ENCODE results near the gene KRT72. TPM values are rescaled to one million over a fixed set of nuclear protein-coding genes. Genes with fewer than 3 reads are reported as not detected.

Gene KRT72
- total RNA-seq, 1 experiment from 2014 or later: not detected

GRCh38 chr12:52575256-52575655, 26.0 kb downstream of the KRT72 start:
- intact Hi-C loops (cut with micrococcal nuclease): no loop called here
- no peak overlapping the region for H2AFZ ChIP-seq (ENCODE audit: low read length)
- H3K27me3 ChIP-seq (ENCODE audit: low read length): peaks cover 20% of the 10 kb centered on the region
- no peaks in the 10 kb centered on the region for H3K36me3 ChIP-seq (ENCODE audit: low read depth, low read length)
- H3K9me3 ChIP-seq (ENCODE audit: low read length): no peaks in the 10 kb centered on the region
- no TSS peak for BruUV-seq (replicated peaks)
- H3K79me2 ChIP-seq (ENCODE audit: low read length): no peaks in the 10 kb centered on the region
- DNase-seq (no peak), ATAC-seq (no peak)
- H3K27ac ChIP-seq (ENCODE audit: low read length): no peak overlapping the region
- H3F3A ChIP-seq (ENCODE audit: low read length, unreplicated experiment): no peaks in the 10 kb centered on the region
- no peak overlapping the region for H3K9ac ChIP-seq (ENCODE audit: low read length)
- no peaks in the 10 kb centered on the region for H3K9me2 ChIP-seq (replicated peaks; ENCODE audit: low read length)
- H3K4me1 ChIP-seq (ENCODE audit: insufficient read depth, low read length): no peaks in the 10 kb centered on the region
- ChIA-PET POLR2A (ENCODE audit: unreplicated experiment) (interaction anchor here (0.6 kb wide), 1 partner anchor 256 kb away, joined by 4 read pairs; no protein-coding TSS in a partner anchor), CTCF (no interaction called here)
- H3K4me3 ChIP-seq (ENCODE audit: low read length): no peak overlapping the region
- TF ChIP-seq, protein P1, sequence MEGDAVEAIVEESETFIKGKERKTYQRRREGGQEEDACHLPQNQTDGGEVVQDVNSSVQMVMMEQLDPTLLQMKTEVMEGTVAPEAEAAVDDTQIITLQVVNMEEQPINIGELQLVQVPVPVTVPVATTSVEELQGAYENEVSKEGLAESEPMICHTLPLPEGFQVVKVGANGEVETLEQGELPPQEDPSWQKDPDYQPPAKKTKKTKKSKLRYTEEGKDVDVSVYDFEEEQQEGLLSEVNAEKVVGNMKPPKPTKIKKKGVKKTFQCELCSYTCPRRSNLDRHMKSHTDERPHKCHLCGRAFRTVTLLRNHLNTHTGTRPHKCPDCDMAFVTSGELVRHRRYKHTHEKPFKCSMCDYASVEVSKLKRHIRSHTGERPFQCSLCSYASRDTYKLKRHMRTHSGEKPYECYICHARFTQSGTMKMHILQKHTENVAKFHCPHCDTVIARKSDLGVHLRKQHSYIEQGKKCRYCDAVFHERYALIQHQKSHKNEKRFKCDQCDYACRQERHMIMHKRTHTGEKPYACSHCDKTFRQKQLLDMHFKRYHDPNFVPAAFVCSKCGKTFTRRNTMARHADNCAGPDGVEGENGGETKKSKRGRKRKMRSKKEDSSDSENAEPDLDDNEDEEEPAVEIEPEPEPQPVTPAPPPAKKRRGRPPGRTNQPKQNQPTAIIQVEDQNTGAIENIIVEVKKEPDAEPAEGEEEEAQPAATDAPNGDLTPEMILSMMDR (conservative IDR thresholded peaks at IDR 0.05; ENCODE audit: low read depth, low read length): no peak
- TF ChIP-seq EZH2 (IDR thresholded peaks at IDR 0.05; ENCODE audit: low read length, unreplicated experiment) (no peak), EZH2phosphoT487 (IDR thresholded peaks at IDR 0.05; ENCODE audit: borderline replicate concordance, low read length) (no peak)
- H4K20me1 ChIP-seq (ENCODE audit: low read length): no peaks in the 10 kb centered on the region
- H3K4me2 ChIP-seq (ENCODE audit: low read length): no peak overlapping the region

GRCh38 chr12:52573743-52574142, 27.5 kb downstream of the KRT72 start, which contains the start of gene KRT74:
KRT74 (minus strand) TSS chr12:52573843; CDS start chr12:52573777, 66 bp downstream.
- TF ChIP-seq, protein P1 (conservative IDR thresholded peaks at IDR 0.05; ENCODE audit: low read depth, low read length): no peak
- no peak for TF ChIP-seq EZH2 (IDR thresholded peaks at IDR 0.05; ENCODE audit: low read length, unreplicated experiment)
- TF ChIP-seq EZH2phosphoT487 (IDR thresholded peaks at IDR 0.05; ENCODE audit: borderline replicate concordance, low read length): no peak
- Histone ChIP-seq H3F3A (ENCODE audit: low read length, unreplicated experiment) (no peaks in the 10 kb centered on the region), H3K4me2 (ENCODE audit: low read length) (no peak within 1 kb of the TSS), H3K9ac (ENCODE audit: low read length) (no peak within 1 kb of the TSS), H3K27ac (ENCODE audit: low read length) (no peak within 1 kb of the TSS), H3K36me3 (ENCODE audit: low read depth, low read length) (no peaks in the 10 kb centered on the region), H3K4me1 (ENCODE audit: insufficient read depth, low read length) (no peaks in the 10 kb centered on the region), H4K20me1 (ENCODE audit: low read length) (no peaks in the 10 kb centered on the region), H2AFZ (ENCODE audit: low read length) (no peak within 1 kb of the TSS), H3K4me3 (ENCODE audit: low read length) (no peak within 1 kb of the TSS), H3K9me2 (replicated peaks; ENCODE audit: low read length) (no peaks in the 10 kb centered on the region), H3K9me3 (ENCODE audit: low read length) (no peaks in the 10 kb centered on the region), H3K27me3 (ENCODE audit: low read length) (peaks cover 33% of the 10 kb centered on the region), H3K79me2 (ENCODE audit: low read length) (no peaks in the 10 kb centered on the region)
- ChIA-PET CTCF (interaction anchor here (0.5 kb wide), 1 partner anchor 411 kb away, joined by 4 read pairs; no protein-coding TSS in a partner anchor), POLR2A (ENCODE audit: unreplicated experiment) (no interaction called here)
- BruUV-seq (replicated peaks): no TSS peak
- no peak for ATAC-seq
- DNase-seq: no peak
- intact Hi-C loops (cut with micrococcal nuclease): no loop called here

DNA sequence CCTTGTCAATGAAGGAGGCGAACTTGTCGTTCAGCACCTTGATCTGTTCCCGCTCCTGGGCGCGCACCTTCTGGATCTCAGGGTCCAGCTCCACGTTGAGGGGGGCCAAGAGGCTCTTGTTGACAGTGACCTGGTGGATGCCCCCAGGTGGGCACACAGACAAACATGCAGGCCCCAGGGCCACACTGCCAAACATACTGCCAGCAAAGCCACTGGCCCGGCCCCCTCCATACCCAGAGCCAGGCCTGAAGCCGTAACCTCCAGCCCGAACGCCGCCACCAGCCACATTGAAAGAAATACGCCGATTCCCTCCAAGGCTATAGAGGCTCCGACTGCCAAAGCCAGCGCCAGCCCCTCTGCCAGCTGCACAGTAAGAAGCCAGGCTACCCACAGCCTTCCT, 28.0 kb downstream of the KRT72 start:
- intact Hi-C loops (cut with micrococcal nuclease): no loop called here
- Histone ChIP-seq H3K4me1 (ENCODE audit: insufficient read depth, low read length) (no peaks in the 10 kb centered on the region), H3K79me2 (ENCODE audit: low read length) (no peaks in the 10 kb centered on the region), H3K36me3 (ENCODE audit: low read depth, low read length) (no peaks in the 10 kb centered on the region), H3K27me3 (ENCODE audit: low read length) (peaks cover 37% of the 10 kb centered on the region), H4K20me1 (ENCODE audit: low read length) (no peaks in the 10 kb centered on the region), H3K9me2 (replicated peaks; ENCODE audit: low read length) (no peaks in the 10 kb centered on the region), H3K9me3 (ENCODE audit: low read length) (no peaks in the 10 kb centered on the region), H2AFZ (ENCODE audit: low read length) (no peak overlapping the region), H3K4me3 (ENCODE audit: low read length) (no peak overlapping the region), H3K9ac (ENCODE audit: low read length) (no peak overlapping the region), H3K4me2 (ENCODE audit: low read length) (no peak overlapping the region), H3K27ac (ENCODE audit: low read length) (no peak overlapping the region), H3F3A (ENCODE audit: low read length, unreplicated experiment) (no peaks in the 10 kb centered on the region)
- DNase-seq (no peak), ATAC-seq (no peak)
- TF ChIP-seq EZH2 (IDR thresholded peaks at IDR 0.05; ENCODE audit: low read length, unreplicated experiment): no peak
- TF ChIP-seq, protein P1 (conservative IDR thresholded peaks at IDR 0.05; ENCODE audit: low read depth, low read length): no peak
- no peak for TF ChIP-seq EZH2phosphoT487 (IDR thresholded peaks at IDR 0.05; ENCODE audit: borderline replicate concordance, low read length)
- ChIA-PET POLR2A (ENCODE audit: unreplicated experiment) (no interaction called here), CTCF (interaction anchor here (0.5 kb wide), 1 partner anchor 411 kb away, joined by 4 read pairs; no protein-coding TSS in a partner anchor)
- no TSS peak for BruUV-seq (replicated peaks)
